ENCODE results near the gene KLHL29. TPM values are rescaled to one million over a fixed set of nuclear protein-coding genes. Genes with fewer than 3 reads are reported as not detected.

The KLHL29 gene
- total and polyA plus RNA-seq, 10 of the 15 experiments (the other 5 are each of a cell fraction or from before 2014, with no cell fraction given), result 1.4 to 19.5 (median 6.1) TPM

GRCh38 chr2:23588106-23588505 is 203.1 kb downstream of the KLHL29 start:
- intact Hi-C loops (cut with micrococcal nuclease; ENCODE audit: unreplicated experiment), result no loop called here
- FAIRE-seq (no peak), DNase-seq (ENCODE audit: low read depth, low spot score) (no peak), ATAC-seq (no peak; the same call in 2 of the 3 replicates)
- Histone ChIP-seq H3K27ac (ENCODE audit: control insufficient read depth, insufficient read depth) (no peak overlapping the region), H3K4me1 (ENCODE audit: control insufficient read depth, insufficient read depth, low read length) (no peaks in the 10 kb centered on the region), H4K20me1 (ENCODE audit: control insufficient read depth, insufficient read depth) (no peaks in the 10 kb centered on the region), H3K79me2 (ENCODE audit: control insufficient read depth, insufficient read depth, low read length) (no peaks in the 10 kb centered on the region), H3K9me3 (replicated peaks; ENCODE audit: control insufficient read depth, insufficient read depth, low read length) (no peaks in the 10 kb centered on the region), H3K4me2 (ENCODE audit: control insufficient read depth, insufficient read depth) (no peak overlapping the region), H3K9ac (ENCODE audit: control insufficient read depth, insufficient read depth, low read length) (no peak overlapping the region), H3K4me3 (no peak overlapping the region), H3K27me3 (replicated peaks in 1 of 2; ENCODE audit: control insufficient read depth in 2 of 2, insufficient read depth in 2 of 2, low read length in 1 of 2) (no peaks in the 10 kb centered on the region), H3K36me3 (ENCODE audit: control insufficient read depth in 2 of 2, insufficient read depth in 2 of 2, low read length in 1 of 2) (no peaks in the 10 kb centered on the region; a peak in 1 of 4 replicates), H2AFZ (ENCODE audit: control insufficient read depth, low read depth, low read length) (no peak overlapping the region)
- 24% methylated on average over 4 of the region's 4 CpGs for WGBS (ENCODE audit: insufficient coverage, insufficient replicate concordance, low lambda C conversion rate, missing lambda C conversion rate)
- RAD21 ChIA-PET (ENCODE audit: unreplicated experiment), result no interaction called here
- TF ChIP-seq BHLHE40 (IDR thresholded peaks at IDR 0.05; ENCODE audit: borderline replicate concordance in 1 of 2, low read depth in 2 of 2, low read length in 1 of 2), result no peak
- TF ChIP-seq TCF12 (IDR thresholded peaks at IDR 0.05; ENCODE audit: low read depth, low read length), result no peak
- no peak for TF ChIP-seq RAD51 (IDR thresholded peaks at IDR 0.05)
- TF ChIP-seq EGR1 (IDR thresholded peaks at IDR 0.05; ENCODE audit: borderline replicate concordance in 1 of 2, low read depth in 2 of 2, low read length in 2 of 2), result no peak
- TF ChIP-seq IRF3 (IDR thresholded peaks at IDR 0.05), result no peak
- TF ChIP-seq, protein P1, sequence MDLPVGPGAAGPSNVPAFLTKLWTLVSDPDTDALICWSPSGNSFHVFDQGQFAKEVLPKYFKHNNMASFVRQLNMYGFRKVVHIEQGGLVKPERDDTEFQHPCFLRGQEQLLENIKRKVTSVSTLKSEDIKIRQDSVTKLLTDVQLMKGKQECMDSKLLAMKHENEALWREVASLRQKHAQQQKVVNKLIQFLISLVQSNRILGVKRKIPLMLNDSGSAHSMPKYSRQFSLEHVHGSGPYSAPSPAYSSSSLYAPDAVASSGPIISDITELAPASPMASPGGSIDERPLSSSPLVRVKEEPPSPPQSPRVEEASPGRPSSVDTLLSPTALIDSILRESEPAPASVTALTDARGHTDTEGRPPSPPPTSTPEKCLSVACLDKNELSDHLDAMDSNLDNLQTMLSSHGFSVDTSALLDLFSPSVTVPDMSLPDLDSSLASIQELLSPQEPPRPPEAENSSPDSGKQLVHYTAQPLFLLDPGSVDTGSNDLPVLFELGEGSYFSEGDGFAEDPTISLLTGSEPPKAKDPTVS (IDR thresholded peaks at IDR 0.05; ENCODE audit: low read depth, low read length), result no peak
- TF ChIP-seq, protein P2, sequence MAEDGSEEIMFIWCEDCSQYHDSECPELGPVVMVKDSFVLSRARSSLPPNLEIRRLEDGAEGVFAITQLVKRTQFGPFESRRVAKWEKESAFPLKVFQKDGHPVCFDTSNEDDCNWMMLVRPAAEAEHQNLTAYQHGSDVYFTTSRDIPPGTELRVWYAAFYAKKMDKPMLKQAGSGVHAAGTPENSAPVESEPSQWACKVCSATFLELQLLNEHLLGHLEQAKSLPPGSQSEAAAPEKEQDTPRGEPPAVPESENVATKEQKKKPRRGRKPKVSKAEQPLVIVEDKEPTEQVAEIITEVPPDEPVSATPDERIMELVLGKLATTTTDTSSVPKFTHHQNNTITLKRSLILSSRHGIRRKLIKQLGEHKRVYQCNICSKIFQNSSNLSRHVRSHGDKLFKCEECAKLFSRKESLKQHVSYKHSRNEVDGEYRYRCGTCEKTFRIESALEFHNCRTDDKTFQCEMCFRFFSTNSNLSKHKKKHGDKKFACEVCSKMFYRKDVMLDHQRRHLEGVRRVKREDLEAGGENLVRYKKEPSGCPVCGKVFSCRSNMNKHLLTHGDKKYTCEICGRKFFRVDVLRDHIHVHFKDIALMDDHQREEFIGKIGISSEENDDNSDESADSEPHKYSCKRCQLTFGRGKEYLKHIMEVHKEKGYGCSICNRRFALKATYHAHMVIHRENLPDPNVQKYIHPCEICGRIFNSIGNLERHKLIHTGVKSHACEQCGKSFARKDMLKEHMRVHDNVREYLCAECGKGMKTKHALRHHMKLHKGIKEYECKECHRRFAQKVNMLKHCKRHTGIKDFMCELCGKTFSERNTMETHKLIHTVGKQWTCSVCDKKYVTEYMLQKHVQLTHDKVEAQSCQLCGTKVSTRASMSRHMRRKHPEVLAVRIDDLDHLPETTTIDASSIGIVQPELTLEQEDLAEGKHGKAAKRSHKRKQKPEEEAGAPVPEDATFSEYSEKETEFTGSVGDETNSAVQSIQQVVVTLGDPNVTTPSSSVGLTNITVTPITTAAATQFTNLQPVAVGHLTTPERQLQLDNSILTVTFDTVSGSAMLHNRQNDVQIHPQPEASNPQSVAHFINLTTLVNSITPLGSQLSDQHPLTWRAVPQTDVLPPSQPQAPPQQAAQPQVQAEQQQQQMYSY (CRISPR knock-in tag; IDR thresholded peaks at IDR 0.05), result no peak
- TF ChIP-seq ZNF217 (IDR thresholded peaks at IDR 0.05), result no peak
- TF ChIP-seq SP1 (IDR thresholded peaks at IDR 0.05; ENCODE audit: low read depth, low read length), result no peak
- no peak for TF ChIP-seq NRF1 (conservative IDR thresholded peaks at IDR 0.05; ENCODE audit: low read depth, low read length)
- TF ChIP-seq, protein P3, sequence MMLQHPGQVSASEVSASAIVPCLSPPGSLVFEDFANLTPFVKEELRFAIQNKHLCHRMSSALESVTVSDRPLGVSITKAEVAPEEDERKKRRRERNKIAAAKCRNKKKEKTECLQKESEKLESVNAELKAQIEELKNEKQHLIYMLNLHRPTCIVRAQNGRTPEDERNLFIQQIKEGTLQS (IDR thresholded peaks at IDR 0.05; ENCODE audit: borderline replicate concordance, extremely low read depth, low read depth, low read length), result no peak
- TF ChIP-seq, protein P4, sequence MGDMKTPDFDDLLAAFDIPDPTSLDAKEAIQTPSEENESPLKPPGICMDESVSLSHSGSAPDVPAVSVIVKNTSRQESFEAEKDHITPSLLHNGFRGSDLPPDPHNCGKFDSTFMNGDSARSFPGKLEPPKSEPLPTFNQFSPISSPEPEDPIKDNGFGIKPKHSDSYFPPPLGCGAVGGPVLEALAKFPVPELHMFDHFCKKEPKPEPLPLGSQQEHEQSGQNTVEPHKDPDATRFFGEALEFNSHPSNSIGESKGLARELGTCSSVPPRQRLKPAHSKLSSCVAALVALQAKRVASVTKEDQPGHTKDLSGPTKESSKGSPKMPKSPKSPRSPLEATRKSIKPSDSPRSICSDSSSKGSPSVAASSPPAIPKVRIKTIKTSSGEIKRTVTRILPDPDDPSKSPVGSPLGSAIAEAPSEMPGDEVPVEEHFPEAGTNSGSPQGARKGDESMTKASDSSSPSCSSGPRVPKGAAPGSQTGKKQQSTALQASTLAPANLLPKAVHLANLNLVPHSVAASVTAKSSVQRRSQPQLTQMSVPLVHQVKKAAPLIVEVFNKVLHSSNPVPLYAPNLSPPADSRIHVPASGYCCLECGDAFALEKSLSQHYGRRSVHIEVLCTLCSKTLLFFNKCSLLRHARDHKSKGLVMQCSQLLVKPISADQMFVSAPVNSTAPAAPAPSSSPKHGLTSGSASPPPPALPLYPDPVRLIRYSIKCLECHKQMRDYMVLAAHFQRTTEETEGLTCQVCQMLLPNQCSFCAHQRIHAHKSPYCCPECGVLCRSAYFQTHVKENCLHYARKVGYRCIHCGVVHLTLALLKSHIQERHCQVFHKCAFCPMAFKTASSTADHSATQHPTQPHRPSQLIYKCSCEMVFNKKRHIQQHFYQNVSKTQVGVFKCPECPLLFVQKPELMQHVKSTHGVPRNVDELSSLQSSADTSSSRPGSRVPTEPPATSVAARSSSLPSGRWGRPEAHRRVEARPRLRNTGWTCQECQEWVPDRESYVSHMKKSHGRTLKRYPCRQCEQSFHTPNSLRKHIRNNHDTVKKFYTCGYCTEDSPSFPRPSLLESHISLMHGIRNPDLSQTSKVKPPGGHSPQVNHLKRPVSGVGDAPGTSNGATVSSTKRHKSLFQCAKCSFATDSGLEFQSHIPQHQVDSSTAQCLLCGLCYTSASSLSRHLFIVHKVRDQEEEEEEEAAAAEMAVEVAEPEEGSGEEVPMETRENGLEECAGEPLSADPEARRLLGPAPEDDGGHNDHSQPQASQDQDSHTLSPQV (IDR thresholded peaks at IDR 0.05), result no peak
- TF ChIP-seq RFX5 (IDR thresholded peaks at IDR 0.05; ENCODE audit: low read depth, low read length), result no peak
- SMC1A ChIA-PET (ENCODE audit: uncharacterized antibody, unreplicated experiment), result no interaction called here
- CTCF ChIA-PET, result interaction anchor here (0.6 kb wide), 1 partner anchor 24 kb away, joined by 3 read pairs; no protein-coding TSS in a partner anchor
- POLR2A ChIA-PET, result no interaction called here
- no TSS peak for BruUV-seq (replicated peaks)
- in situ Hi-C loops (cut with MboI), result no loop called here
